ENCODE measurements around the gene BABAM1.

BABAM1 gene

DNA sequence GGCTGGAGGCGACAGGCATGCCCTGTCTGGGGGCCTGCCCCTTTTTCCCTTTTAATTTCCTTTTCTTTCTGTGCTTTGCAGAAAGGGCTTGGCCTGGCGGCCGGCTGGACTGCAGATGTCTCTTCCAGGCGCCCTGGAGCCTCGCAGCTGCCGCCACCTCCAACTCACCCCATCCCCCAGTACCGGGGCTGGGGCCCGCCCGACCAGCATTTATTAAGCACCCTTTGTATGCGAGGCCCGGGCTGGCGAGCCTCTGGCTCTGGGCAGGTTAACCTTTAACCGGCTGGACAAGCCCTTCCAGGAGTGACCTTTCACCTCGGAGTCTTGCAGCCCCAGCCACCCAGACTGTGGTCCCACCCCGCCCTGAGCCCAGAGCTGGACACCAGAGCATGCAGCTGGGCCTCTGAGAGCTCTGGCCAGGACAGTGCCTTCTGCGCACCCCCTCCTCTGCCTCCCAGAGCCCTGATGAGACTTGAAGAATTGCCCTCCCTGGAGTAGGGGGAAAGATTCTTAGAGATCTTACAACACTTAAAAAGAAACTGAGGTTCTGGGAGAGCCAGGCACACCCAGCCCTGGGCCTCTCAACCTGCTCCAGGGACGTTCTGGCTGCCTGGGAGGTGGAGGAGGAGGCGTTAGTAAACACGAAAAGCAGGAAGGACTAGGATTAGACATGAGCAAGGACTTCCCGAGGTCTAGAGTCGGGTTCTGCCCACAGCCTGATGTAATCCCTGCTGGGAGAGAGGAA lies 20.4 kb upstream of the BABAM1 start:
- Histone ChIP-seq H3K36me3 (ENCODE audit: control insufficient read depth, insufficient read depth, low read length) (no peaks in the 10 kb centered on the region), H3K9me3 (ENCODE audit: control insufficient read depth, low read length) (no peaks in the 10 kb centered on the region), H3K79me2 (peaks cover 15% of the 10 kb centered on the region), H2AFZ (peak overlapping the region; percentile 94), H3K27me3 (ENCODE audit: control insufficient read depth, insufficient read depth, low read length) (no peaks in the 10 kb centered on the region), H3K4me3 (ENCODE audit: low read depth, low read length) (peak overlapping the region; percentile 74), H3K27ac (peak overlapping the region; percentile 75), H3K4me1 (peaks cover 20% of the 10 kb centered on the region), H3K9ac (no peak overlapping the region), H3K4me2 (ENCODE audit: low read length) (peak overlapping the region; percentile 97)
- TF ChIP-seq, protein P1, sequence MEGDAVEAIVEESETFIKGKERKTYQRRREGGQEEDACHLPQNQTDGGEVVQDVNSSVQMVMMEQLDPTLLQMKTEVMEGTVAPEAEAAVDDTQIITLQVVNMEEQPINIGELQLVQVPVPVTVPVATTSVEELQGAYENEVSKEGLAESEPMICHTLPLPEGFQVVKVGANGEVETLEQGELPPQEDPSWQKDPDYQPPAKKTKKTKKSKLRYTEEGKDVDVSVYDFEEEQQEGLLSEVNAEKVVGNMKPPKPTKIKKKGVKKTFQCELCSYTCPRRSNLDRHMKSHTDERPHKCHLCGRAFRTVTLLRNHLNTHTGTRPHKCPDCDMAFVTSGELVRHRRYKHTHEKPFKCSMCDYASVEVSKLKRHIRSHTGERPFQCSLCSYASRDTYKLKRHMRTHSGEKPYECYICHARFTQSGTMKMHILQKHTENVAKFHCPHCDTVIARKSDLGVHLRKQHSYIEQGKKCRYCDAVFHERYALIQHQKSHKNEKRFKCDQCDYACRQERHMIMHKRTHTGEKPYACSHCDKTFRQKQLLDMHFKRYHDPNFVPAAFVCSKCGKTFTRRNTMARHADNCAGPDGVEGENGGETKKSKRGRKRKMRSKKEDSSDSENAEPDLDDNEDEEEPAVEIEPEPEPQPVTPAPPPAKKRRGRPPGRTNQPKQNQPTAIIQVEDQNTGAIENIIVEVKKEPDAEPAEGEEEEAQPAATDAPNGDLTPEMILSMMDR (IDR thresholded peaks at IDR 0.05), result no peak

DNA sequence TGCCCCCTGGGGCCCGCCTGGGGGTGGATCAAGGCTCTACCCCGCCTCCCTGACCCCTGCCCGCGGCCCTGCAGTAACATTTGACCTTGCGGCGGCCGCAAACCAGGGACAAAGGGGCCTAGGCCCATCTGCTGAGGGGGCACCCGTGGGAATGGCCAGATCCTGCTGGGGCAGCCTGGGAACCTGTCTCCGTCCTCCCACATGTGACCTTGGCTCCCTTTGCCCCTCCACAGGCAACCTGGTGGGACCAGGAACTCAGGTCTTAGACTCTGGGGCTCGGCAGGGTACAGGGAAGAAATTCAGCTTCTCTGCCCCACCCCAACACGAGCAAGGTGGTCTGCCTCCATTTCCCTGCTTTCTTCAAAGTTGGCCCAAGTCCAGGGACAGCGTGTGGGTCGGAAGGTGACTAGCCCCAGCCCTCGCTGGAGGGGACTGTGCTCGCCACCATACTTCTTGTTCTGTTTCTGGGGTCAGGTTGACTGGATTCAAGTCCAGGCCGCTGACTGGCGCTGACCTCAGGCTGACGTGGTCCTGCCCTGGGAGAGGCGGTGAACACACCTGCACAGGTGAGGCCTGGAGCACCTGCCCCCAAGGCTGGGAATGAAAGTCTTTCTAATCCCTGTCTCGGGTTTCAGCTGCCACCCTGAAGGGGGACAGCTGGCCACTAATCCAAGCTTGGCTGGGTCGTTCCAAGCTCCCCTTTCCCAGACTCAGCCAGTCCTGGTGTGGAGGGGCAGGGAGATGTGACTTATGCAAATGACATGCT lies 19.0 kb upstream of the BABAM1 start:
- no peak overlapping the region for H3K4me3 ChIP-seq (ENCODE audit: low read depth, low read length)
- H2AFZ ChIP-seq, result no peak overlapping the region
- H3K9ac ChIP-seq, result no peak overlapping the region
- H3K27ac ChIP-seq, result no peak overlapping the region
- no peaks in the 10 kb centered on the region for H3K36me3 ChIP-seq (ENCODE audit: control insufficient read depth, insufficient read depth, low read length)
- peaks cover 15% of the 10 kb centered on the region for H3K4me1 ChIP-seq
- no peaks in the 10 kb centered on the region for H3K9me3 ChIP-seq (ENCODE audit: control insufficient read depth, low read length)
- TF ChIP-seq, protein P1 (IDR thresholded peaks at IDR 0.05), result no peak
- H3K27me3 ChIP-seq (ENCODE audit: control insufficient read depth, insufficient read depth, low read length), result no peaks in the 10 kb centered on the region
- H3K4me2 ChIP-seq (ENCODE audit: low read length), result no peak overlapping the region
- peaks cover 9% of the 10 kb centered on the region for H3K79me2 ChIP-seq

DNA sequence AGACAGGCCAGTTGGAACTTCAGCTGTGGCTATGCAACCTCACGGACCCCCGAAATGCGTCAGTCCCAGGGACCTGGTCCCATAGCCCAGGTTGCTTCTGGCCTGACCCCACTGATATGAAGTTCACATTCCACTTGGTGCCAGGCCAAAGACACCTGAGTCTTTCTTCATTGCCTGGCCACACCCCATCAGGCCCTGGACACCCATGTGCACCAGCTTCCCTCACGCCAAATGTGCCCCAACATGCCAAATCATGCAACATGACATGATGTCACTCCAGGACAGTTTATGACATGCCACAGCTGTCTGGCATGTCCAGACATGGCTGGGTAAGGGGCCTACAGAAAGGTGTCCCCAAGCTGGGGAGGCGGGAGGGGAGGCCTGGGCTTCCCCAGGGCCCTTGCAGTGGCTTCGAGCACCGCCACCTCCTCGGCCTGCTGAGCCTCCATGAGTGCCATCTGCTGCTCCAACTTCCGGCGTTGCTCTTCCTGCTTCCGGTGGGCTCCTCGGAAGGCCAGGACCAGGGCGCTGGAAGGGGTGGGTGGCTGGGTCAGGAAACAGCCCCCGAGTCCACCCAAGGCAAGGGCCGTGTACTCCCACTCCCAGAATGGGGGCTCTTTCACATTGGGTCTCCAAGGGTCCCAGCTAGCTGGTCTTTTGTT lies 17.2 kb upstream of the BABAM1 start:
- H2AFZ ChIP-seq, result no peak overlapping the region
- H3K4me3 ChIP-seq (ENCODE audit: low read depth, low read length), result no peak overlapping the region
- H3K27me3 ChIP-seq (ENCODE audit: control insufficient read depth, insufficient read depth, low read length), result no peaks in the 10 kb centered on the region
- H3K9ac ChIP-seq, result no peak overlapping the region
- H3K4me2 ChIP-seq (ENCODE audit: low read length), result no peak overlapping the region
- TF ChIP-seq, protein P1 (IDR thresholded peaks at IDR 0.05), result no peak
- no peaks in the 10 kb centered on the region for H3K9me3 ChIP-seq (ENCODE audit: control insufficient read depth, low read length)
- no peak overlapping the region for H3K27ac ChIP-seq
- H3K4me1 ChIP-seq, result peaks cover 14% of the 10 kb centered on the region
- H3K79me2 ChIP-seq, result no peaks in the 10 kb centered on the region
- H3K36me3 ChIP-seq (ENCODE audit: control insufficient read depth, insufficient read depth, low read length), result no peaks in the 10 kb centered on the region

DNA sequence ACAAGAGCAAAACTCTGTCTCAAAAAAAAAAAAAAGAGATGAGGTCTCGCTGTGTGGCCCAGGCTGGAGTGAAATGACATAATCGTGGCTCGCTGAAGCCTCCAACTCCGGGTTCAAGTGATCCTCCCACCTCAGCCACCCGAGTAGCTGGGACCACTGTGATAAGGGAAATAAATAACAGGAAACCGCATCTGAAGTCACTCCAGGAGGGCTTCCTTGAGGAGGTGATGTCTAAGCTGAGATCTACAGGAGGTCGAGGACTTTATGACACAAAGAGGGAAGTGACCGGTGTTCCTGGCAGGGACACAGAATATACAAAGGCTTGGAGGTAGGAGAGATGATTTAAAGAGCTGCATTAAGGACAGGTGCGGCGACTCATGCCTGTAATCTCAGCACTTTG lies 12.6 kb upstream of the BABAM1 start:
- Histone ChIP-seq H3K27ac (no peak overlapping the region), H3K79me2 (no peaks in the 10 kb centered on the region), H3K9ac (no peak overlapping the region), H3K9me3 (ENCODE audit: control insufficient read depth, low read length) (no peaks in the 10 kb centered on the region), H3K4me2 (ENCODE audit: low read length) (no peak overlapping the region), H2AFZ (no peak overlapping the region), H3K27me3 (ENCODE audit: control insufficient read depth, insufficient read depth, low read length) (no peaks in the 10 kb centered on the region), H3K4me3 (ENCODE audit: low read depth, low read length) (no peak overlapping the region), H3K36me3 (ENCODE audit: control insufficient read depth, insufficient read depth, low read length) (no peaks in the 10 kb centered on the region), H3K4me1 (no peaks in the 10 kb centered on the region)
- TF ChIP-seq, protein P1 (IDR thresholded peaks at IDR 0.05), result no peak
